Measurements from ENCODE around the gene CACNG7.

Gene CACNG7

GRCh38 chr19:53983457-53984289 is 74.6 kb downstream of the CACNG7 start:
- no peak for DNase-seq

- no peak for DNase-seq
Observed at GRCh38 chr19:53985863-53986262, 76.8 kb downstream of the CACNG7 start.

- no peak for DNase-seq
Observed at GRCh38 chr19:53988981-53989380, 79.9 kb downstream of the CACNG7 start.

- DNase-seq = no peak
Observed at GRCh38 chr19:53989600-53990533, 80.8 kb downstream of the CACNG7 start.

- DNase-seq = no peak
Observed at GRCh38 chr19:53991224-53992113, 82.4 kb downstream of the CACNG7 start, which contains the start of gene CACNG6. Gene CACNG6 (plus strand): TSS chr19:53991637. CDS start chr19:53992878, 1,241 bp downstream.

- DNase-seq = no peak
Observed at GRCh38 chr19:53992211-53992610, 83.1 kb downstream of the CACNG7 start.

- no peak for DNase-seq
Observed at GRCh38 chr19:53992815-53993214, 83.7 kb downstream of the CACNG7 start.

- no peak for DNase-seq
Observed at GRCh38 chr19:53993448-53993847, 84.4 kb downstream of the CACNG7 start.
